SH-SY5Y (cell line): Measurements from ENCODE around the gene ST3GAL3.

Experiments
- GATA2 ChIP-seq: IDR thresholded peaks from 2 replicates; pipeline ENCODE4 v1.6.1; 2011; ENCODE audit warnings: mild to moderate bottlenecking, low read depth, low read length
- GATA3 ChIP-seq: IDR thresholded peaks from 2 replicates; pipeline ENCODE4 v1.6.1; 2011; ENCODE audit warnings: low read depth, mild to moderate bottlenecking, low read length, moderate library complexity

DNA sequence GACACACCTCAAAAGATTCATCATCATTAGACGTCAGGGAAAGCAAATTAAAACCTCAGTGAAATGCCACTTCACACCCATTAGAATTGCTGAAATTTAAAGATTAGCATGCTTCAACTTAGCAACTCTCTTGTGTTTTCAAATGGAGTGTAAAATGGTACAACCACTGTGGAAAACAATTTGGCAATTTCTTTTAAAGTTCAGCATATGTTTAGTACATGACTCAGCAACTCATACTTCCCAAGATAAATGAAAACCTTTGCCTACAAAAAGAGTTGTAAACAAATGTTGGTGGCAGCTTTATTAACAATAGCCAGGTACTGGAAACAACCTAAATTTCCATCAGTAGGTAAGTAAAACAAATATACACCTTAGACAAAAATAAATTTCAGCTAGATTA is 42.7 kb downstream of the ST3GAL3 start:
- TF ChIP-seq GATA2 (no peak), GATA3 (no peak)
